Common myeloid progenitor, CD34-positive (primary cell): ENCODE measurements around the gene MAP1A.

Experiments
- CTCF ChIA-PET: fragments of 350-600 bp; sonication (Branson Sonifier 250); formaldehyde crosslinking; loops from one replicate; lab custom pipeline; 2021; ENCODE audit warnings: antibody characterized with exemption; lab: Charles Lee
- POLR2A ChIA-PET: fragments of 350-600 bp; sonication (Branson Sonifier 250); formaldehyde crosslinking; loops from one replicate; lab custom pipeline; 2021; ENCODE audit warnings: antibody characterized with exemption; lab: Charles Lee
- DNase-seq, 3 donors: peaks; one replicate each; pipeline versions ENCODE4 v3.0.0 to v3.0.0-alpha.2; 2013
- H3K27ac ChIP-seq, 2 experiments: 1 replicate in 1 of 2; 2 replicates in 1 of 2; pipeline ENCODE4 v1.7.0; 2013; ENCODE audit warnings: inconsistent platforms in 2 of 2, low read length in 2 of 2, mild to moderate bottlenecking in 2 of 2, low read depth in 1 of 2, moderate library complexity in 1 of 2; ENCODE audit not compliant: severe bottlenecking in 2 of 2, insufficient read depth in 1 of 2, poor library complexity in 1 of 2
- H3K27me3 ChIP-seq, 5 experiments: replicated peaks in 2 of 5; 1 replicate in 3 of 5; 2 replicates in 2 of 5; pipeline versions ENCODE4 v1.6.1 to v1.7.0; 2013; ENCODE audit warnings: low read length in 4 of 5, mild to moderate bottlenecking in 2 of 5, moderate library complexity in 2 of 5, inconsistent platforms in 1 of 5; ENCODE audit not compliant: insufficient read depth in 5 of 5, control insufficient read depth in 4 of 5
- H3K36me3 ChIP-seq, 4 experiments: 1 replicate in 2 of 4; 2 replicates in 2 of 4; pipeline versions ENCODE4 v1.6.1 to v1.7.0; 2013; ENCODE audit warnings: low read length in 3 of 4, control low read depth in 1 of 4, mild to moderate bottlenecking in 1 of 4; ENCODE audit not compliant: control insufficient read depth in 4 of 4, insufficient read depth in 4 of 4
- H3K4me1 ChIP-seq, 4 experiments: 1 replicate in 3 of 4; 2 replicates in 1 of 4; pipeline versions ENCODE4 v1.6.1 to v1.7.1; 2013; ENCODE audit warnings: low read length in 3 of 4, mild to moderate bottlenecking in 3 of 4, control low read depth in 1 of 4, inconsistent platforms in 1 of 4, moderate library complexity in 1 of 4; ENCODE audit not compliant: control insufficient read depth in 4 of 4, insufficient read depth in 4 of 4; ENCODE audit errors: control extremely low read depth in 1 of 4
- H3K4me3 ChIP-seq, 7 experiments: 1 replicate in 4 of 7; 2 replicates in 3 of 7; pipeline versions ENCODE4 v1.5.1 to v1.7.0; 2013; ENCODE audit warnings: mild to moderate bottlenecking in 7 of 7, low read length in 6 of 7, moderate library complexity in 6 of 7, inconsistent platforms in 2 of 7, low read depth in 2 of 7, control low read depth in 1 of 7; ENCODE audit not compliant: insufficient read depth in 4 of 7, control insufficient read depth in 1 of 7; ENCODE audit errors: extremely low read depth in 1 of 7
- H3K9me3 ChIP-seq, 5 experiments: 1 replicate in 4 of 5; 2 replicates in 1 of 5; pipeline versions ENCODE4 v1.6.1 to v1.7.1; 2013; ENCODE audit warnings: low read length in 4 of 5, mild to moderate bottlenecking in 2 of 5, inconsistent platforms in 1 of 5, low read depth in 1 of 5, moderate library complexity in 1 of 5; ENCODE audit not compliant: control insufficient read depth in 4 of 5, insufficient read depth in 2 of 5; ENCODE audit errors: control extremely low read depth in 1 of 5
- WGBS: methylation state at CpG from one replicate; pipeline ENCODE4 v1.1.5; 2013; ENCODE audit not compliant: insufficient coverage; 5-methylcytosine and 5-hydroxymethylcytosine counted together

Gene MAP1A

GRCh38 chr15:43510200-43511011, 7.0 kb upstream of the MAP1A start:
- peaks cover 0 to 3% (median 0%) of the 10 kb centered on the region in 5 experiments for H3K27me3 ChIP-seq
- ChIA-PET POLR2A (interaction anchor here (0.6 to 1.0 kb wide), 4 partner anchors 17 to 250 kb away, joined by 3 to 6 read pairs (median 4); partner anchors contain the start of gene TP53BP1), CTCF (interaction anchor here (0.6 to 7.2 kb wide), 11 partner anchors 9 to 164 kb away, joined by 3 to 115 read pairs (median 4); partner anchors contain the start of gene TP53BP1)
- DNase-seq = peak; percentile 97 to 99 (median 99)
- H3K4me3 ChIP-seq = peak overlapping the region; percentile 55 to 89 (median 77)
- no peaks in the 10 kb centered on the region for H3K36me3 ChIP-seq
- H3K27ac ChIP-seq = peak overlapping the region; percentile 73 to 89
- H3K4me1 ChIP-seq = peaks cover 11 to 43% (median 40%) of the 10 kb centered on the region in 4 experiments
- no peaks in the 10 kb centered on the region for H3K9me3 ChIP-seq
- WGBS = 0% methylated on average over 25 of the region's 41 CpGs

GRCh38 chr15:43511012-43511885, 6.2 kb upstream of the MAP1A start:
- CTCF ChIA-PET = interaction anchor here (0.6 to 7.2 kb wide), 14 partner anchors 10 to 109 kb away, joined by 3 to 115 read pairs (median 4); partner anchors contain the start of gene TP53BP1
- H3K4me1 ChIP-seq = peaks cover 11 to 49% (median 45%) of the 10 kb centered on the region in 4 experiments

GRCh38 chr15:43513550-43513949, 3.9 kb upstream of the MAP1A start:
- H3K27me3 ChIP-seq = peaks cover 0 to 3% (median 0%) of the 10 kb centered on the region in 5 experiments
- H3K4me3 ChIP-seq = no peak overlapping the region
- peaks cover 18 to 71% (median 65%) of the 10 kb centered on the region in 4 experiments for H3K4me1 ChIP-seq
- ChIA-PET POLR2A (no interaction called here), CTCF (interaction anchor here (0.9 to 7.2 kb wide), 12 partner anchors 8 to 72 kb away, joined by 4 to 115 read pairs (median 10); partner anchors contain the start of gene TP53BP1)
- no CpG with 5 or more reads among the region's 1 CpG for WGBS
- peak overlapping the region in 1 of 2 experiments; percentile 45 for H3K27ac ChIP-seq
- H3K36me3 ChIP-seq = no peaks in the 10 kb centered on the region
- no peak for DNase-seq
- no peaks in the 10 kb centered on the region for H3K9me3 ChIP-seq

More at GRCh38 chr15:43511012-43511885, 6.2 kb upstream of the MAP1A start:
- Histone ChIP-seq H3K36me3 (no peaks in the 10 kb centered on the region), H3K9me3 (no peaks in the 10 kb centered on the region), H3K27ac (no peak overlapping the region), H3K4me3 (peak overlapping the region; percentile 55 to 89 (median 77)), H3K27me3 (peaks cover 0 to 3% (median 0%) of the 10 kb centered on the region in 5 experiments)
- DNase-seq = peak in 2 of 3 donors; percentile 62 to 69
- POLR2A ChIA-PET = interaction anchor here (0.6 to 1.0 kb wide), 4 partner anchors 18 to 249 kb away, joined by 3 to 6 read pairs (median 4); partner anchors contain the start of gene TP53BP1
- 2% methylated on average over 33 of the region's 39 CpGs for WGBS

DNA sequence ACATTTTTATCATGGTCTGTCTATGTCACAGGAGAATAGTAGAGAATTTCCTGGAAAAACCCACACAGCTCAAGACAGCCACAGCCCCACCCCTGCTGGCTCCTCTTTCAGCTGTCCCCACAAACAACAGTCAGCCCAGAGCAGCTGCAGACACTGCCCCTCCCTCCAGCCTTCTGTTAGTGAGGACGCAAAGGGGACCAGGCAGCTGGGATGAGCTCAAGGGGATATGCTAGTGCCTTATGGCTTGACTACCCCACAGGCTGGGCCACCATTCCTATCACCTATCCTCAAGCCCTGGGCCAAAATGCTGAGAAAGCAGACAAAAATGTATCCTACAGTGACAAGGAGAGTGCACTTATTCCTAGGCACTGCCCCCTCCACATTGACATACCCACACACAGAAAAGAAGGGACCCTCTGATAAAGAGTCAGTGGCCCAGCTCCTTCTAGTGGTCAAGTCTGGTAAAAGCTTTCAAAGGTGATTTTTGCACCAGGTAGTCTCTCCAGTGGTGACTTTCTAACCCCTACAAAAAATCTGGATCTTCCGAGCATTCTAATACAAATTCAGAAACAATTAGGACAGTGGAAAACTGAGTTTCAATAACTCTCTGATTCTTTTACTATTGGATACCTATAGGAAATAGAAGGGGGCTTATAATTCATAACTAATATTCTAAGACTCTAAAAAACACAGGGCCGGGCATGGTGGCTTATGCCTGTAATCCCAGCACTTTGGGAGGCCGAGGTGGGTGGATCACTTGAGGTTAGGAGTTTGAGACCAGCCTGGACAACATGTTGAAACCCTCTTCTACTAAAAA, 3.0 kb upstream of the MAP1A start:
- CTCF ChIA-PET = interaction anchor here (0.6 to 7.2 kb wide), 13 partner anchors 8 to 73 kb away, joined by 3 to 115 read pairs (median 10); partner anchors contain the start of gene TP53BP1

GRCh38 chr15:43515741-43516140, 1.7 kb upstream of the MAP1A start:
- peaks cover 25 to 78% (median 69%) of the 10 kb centered on the region in 4 experiments for H3K4me1 ChIP-seq
- CTCF ChIA-PET = interaction anchor here (1.0 to 7.2 kb wide), 6 partner anchors 10 to 74 kb away, joined by 5 to 115 read pairs (median 11); partner anchors contain the start of gene TP53BP1
- no peaks in the 10 kb centered on the region for H3K9me3 ChIP-seq
- DNase-seq = no peak
- POLR2A ChIA-PET = interaction anchor here (1.1 kb wide), 1 partner anchor 8 kb away, joined by 3 read pairs; no protein-coding TSS in a partner anchor
- WGBS = 33% methylated on average over 1 of the region's 2 CpGs
- H3K27me3 ChIP-seq = peaks cover 0 to 3% (median 0%) of the 10 kb centered on the region in 5 experiments
- no peak overlapping the region for H3K27ac ChIP-seq
- H3K36me3 ChIP-seq = peaks cover 2 to 5% (median 4%) of the 10 kb centered on the region in 4 experiments
- H3K4me3 ChIP-seq = no peak overlapping the region

More for the DNA sequence above, 3.0 kb upstream of the MAP1A start:
- WGBS = no CpG with 5 or more reads among the region's 4 CpGs
- peaks cover 25 to 76% (median 70%) of the 10 kb centered on the region in 4 experiments for H3K4me1 ChIP-seq
- H3K4me3 ChIP-seq = peak overlapping the region in 2 of 7 experiments; percentile 28 to 33
- DNase-seq = peak in 2 of 3 donors; percentile 56 to 57
- POLR2A ChIA-PET = interaction anchor here (0.8 to 1.1 kb wide), 4 partner anchors 9 to 30 kb away, joined by 3 read pairs; no protein-coding TSS in a partner anchor
- H3K36me3 ChIP-seq = no peaks in the 10 kb centered on the region
- H3K9me3 ChIP-seq = no peaks in the 10 kb centered on the region
- H3K27me3 ChIP-seq = peaks cover 0 to 3% (median 0%) of the 10 kb centered on the region in 5 experiments
- peak overlapping the region in 1 of 2 experiments; percentile 45 for H3K27ac ChIP-seq
